GM23338 (cell line): ENCODE results near the gene RIN3. TPM values are rescaled to one million over a fixed set of nuclear protein-coding genes. Genes with fewer than 3 reads are reported as not detected.

Experiments
- ATAC-seq: fragments of 200-7000 bp; cut with Tn5 transposase; 3 replicates; pipeline ENCODE4 v1.9.1; 2020
- DNase-seq: peaks from one replicate; pipeline ENCODE4 v3.0.0-alpha.2; 2015; ENCODE audit warnings: low spot score
- H2AFZ ChIP-seq: fragments of 200-600 bp; sonication (generic); 2 replicates; pipeline ENCODE4 v1.8.0; 2016; ENCODE audit warnings: antibody characterized with exemption, mild to moderate bottlenecking, moderate library complexity
- H3F3A ChIP-seq: fragments of 200-600 bp; sonication (generic); replicated peaks from 2 replicates; pipeline ENCODE4 v1.8.0; 2017; ENCODE audit warnings: antibody characterized with exemption, mixed run types, low read depth
- H3K27ac ChIP-seq: fragments of 200-600 bp; sonication (generic); 2 replicates; pipeline ENCODE4 v1.6.1; 2016; ENCODE audit warnings: low read depth
- H3K27me3 ChIP-seq: fragments of 200-600 bp; sonication (generic); 2 replicates; pipeline ENCODE4 v1.8.0; 2016; ENCODE audit warnings: mild to moderate bottlenecking, mixed run types, moderate library complexity; ENCODE audit not compliant: insufficient read depth
- H3K36me3 ChIP-seq: fragments of 200-600 bp; sonication (generic); 2 replicates; pipeline ENCODE4 v1.8.0; 2016; ENCODE audit warnings: mild to moderate bottlenecking; ENCODE audit not compliant: insufficient read depth
- H3K4me1 ChIP-seq: fragments of 200-600 bp; sonication (generic); 2 replicates; pipeline ENCODE4 v1.8.0; 2016; ENCODE audit warnings: mild to moderate bottlenecking, moderate library complexity; ENCODE audit not compliant: insufficient read depth
- H3K4me2 ChIP-seq: fragments of 200-600 bp; sonication (generic); 2 replicates; pipeline ENCODE4 v1.7.1; 2017; ENCODE audit warnings: mixed run types
- H3K4me3 ChIP-seq: fragments of 200-600 bp; sonication (generic); 2 replicates; pipeline ENCODE4 v1.6.1; 2016; ENCODE audit warnings: mixed run types
- H3K79me2 ChIP-seq: fragments of 200-600 bp; sonication (generic); replicated peaks from 2 replicates; pipeline ENCODE4 v1.8.0; 2017; ENCODE audit warnings: mild to moderate bottlenecking; ENCODE audit not compliant: insufficient read depth
- H3K9me2 ChIP-seq: fragments of 200-600 bp; sonication (generic); 2 replicates; pipeline ENCODE4 v1.8.0; 2017; ENCODE audit not compliant: insufficient read depth
- H4K20me1 ChIP-seq: fragments of 200-600 bp; sonication (generic); replicated peaks from 2 replicates; pipeline ENCODE4 v1.8.0; 2017; ENCODE audit warnings: mild to moderate bottlenecking; ENCODE audit not compliant: insufficient read depth
- H3K27ac Mint-ChIP-seq: 2 replicates; pipeline ENCODE4 v1.8.0; 2020; ENCODE audit warnings: inconsistent platforms, mild to moderate bottlenecking, moderate library complexity, mixed read lengths
- H3K27me3 Mint-ChIP-seq: 3 replicates; pipeline ENCODE4 v1.8.0; 2022; ENCODE audit warnings: low read depth, mild to moderate bottlenecking, moderate library complexity, mixed read lengths, inconsistent platforms; ENCODE audit not compliant: insufficient read depth, poor library complexity
- H3K36me3 Mint-ChIP-seq: 3 replicates; pipeline ENCODE4 v1.8.0; 2021; ENCODE audit warnings: low read depth, mild to moderate bottlenecking, inconsistent platforms, moderate library complexity, mixed read lengths
- H3K4me1 Mint-ChIP-seq: 3 replicates; pipeline ENCODE4 v1.8.0; 2020; ENCODE audit warnings: mild to moderate bottlenecking, inconsistent platforms, mixed read lengths
- H3K4me3 Mint-ChIP-seq: 3 replicates; pipeline ENCODE4 v1.8.0; 2021; ENCODE audit warnings: moderate library complexity, mild to moderate bottlenecking, inconsistent platforms, mixed read lengths
- H3K9me3 Mint-ChIP-seq: 3 replicates; pipeline ENCODE4 v1.8.0; 2020; ENCODE audit warnings: moderate library complexity, mild to moderate bottlenecking, inconsistent platforms, mixed read lengths
- CREB1 ChIP-seq: fragments of 250-450 bp; sonication (Bioruptor Pico); IDR thresholded peaks from 2 replicates; pipeline ENCODE4 v1.5.0; 2020; ENCODE audit warnings: low read depth, mild to moderate bottlenecking, moderate library complexity
- EZH2 ChIP-seq: fragments of 200-600 bp; sonication (generic); IDR thresholded peaks from one replicate; pipeline ENCODE4 v1.8.0; 2017; ENCODE audit warnings: antibody characterized with exemption, mild to moderate bottlenecking, low read depth; ENCODE audit not compliant: unreplicated experiment
- EZH2phosphoT487 ChIP-seq: fragments of 200-600 bp; sonication (generic); IDR thresholded peaks from one replicate; pipeline ENCODE4 v1.8.1; 2018; ENCODE audit warnings: antibody characterized with exemption; ENCODE audit not compliant: unreplicated experiment
- JUNB ChIP-seq: IDR thresholded peaks from one replicate; pipeline ENCODE4 v1.6.1; 2016; ENCODE audit warnings: antibody characterized with exemption; ENCODE audit not compliant: unreplicated experiment
- STAT1 ChIP-seq: IDR thresholded peaks from one replicate; pipeline ENCODE4 v1.6.1; 2016; ENCODE audit warnings: antibody characterized with exemption; ENCODE audit not compliant: unreplicated experiment
- ZNF114 ChIP-seq: fragments of 250-450 bp; sonication (Bioruptor Pico); IDR thresholded peaks from 2 replicates; pipeline ENCODE4 v1.5.0; 2020; ENCODE audit warnings: mild to moderate bottlenecking, moderate library complexity
- ZNF331 ChIP-seq: fragments of 250-450 bp; sonication (Bioruptor Pico); IDR thresholded peaks from 2 replicates; pipeline ENCODE4 v1.5.0; 2020; ENCODE audit warnings: low read depth, mild to moderate bottlenecking, moderate library complexity
- polyA plus RNA-seq: library from polyadenylated mRNA; unstranded; fragments of >200 nt; fragmentation: Nextera tagmentation; extraction: Ambion mirVana; gene quantifications from 2 replicates; pipeline ENCODE4 v1.2.1, GENCODE V29; 2016
- total RNA-seq: library from RNA; depleted of rRNA; stranded (reverse); fragments of >200 nt; shearing (Covaris generic); gene quantifications from 2 replicates; pipeline ENCODE4 v1.2.3, GENCODE V29; 2014
- TF ChIP-seq, protein P1 (sequence below): IDR thresholded peaks from one replicate; pipeline ENCODE4 v1.6.1; 2018; ENCODE audit warnings: antibody characterized with exemption; ENCODE audit not compliant: unreplicated experiment
- TF ChIP-seq, protein P2 (sequence below), 2 experiments: fragments of 200-600 bp in 1 of 2; sonication (generic) in 1 of 2; conservative IDR thresholded peaks; 2 replicates each; pipeline versions ENCODE4 v1.5.1 to v1.6.1; 2016 to 2017; ENCODE audit warnings: antibody characterized with exemption in 2 of 2, low read depth in 2 of 2, mild to moderate bottlenecking in 2 of 2, moderate library complexity in 1 of 2
- TF ChIP-seq, protein P3 (sequence below): IDR thresholded peaks from 2 replicates; pipeline ENCODE4 v1.6.1; 2016; ENCODE audit warnings: antibody characterized with exemption

RIN3 gene
- total and polyA plus RNA-seq, 2 experiments from 2014 or later = 0.97 to 1.5 TPM

DNA sequence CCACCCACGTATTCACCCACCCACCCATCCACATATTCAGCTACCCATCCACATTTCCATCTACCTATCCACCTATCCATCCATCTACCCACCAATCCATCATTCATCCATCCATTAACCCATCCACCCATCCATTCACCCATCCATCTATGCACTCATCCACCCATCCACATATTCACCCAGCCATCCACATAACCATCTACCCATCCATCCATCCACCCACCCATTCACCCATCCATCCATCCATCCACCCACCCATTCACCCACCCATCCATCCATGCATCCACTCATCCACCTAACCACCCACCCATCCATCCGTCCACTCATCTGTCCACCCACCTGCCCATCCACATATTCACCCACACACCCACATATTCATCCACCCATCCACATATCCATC is 164.4 kb downstream of the RIN3 start:
- DNase-seq (no peak), ATAC-seq (no peak)
- Mint-ChIP-seq H3K27me3 (peaks cover 4% of the 10 kb centered on the region), H3K36me3 (no peaks in the 10 kb centered on the region), H3K27ac (no peak overlapping the region), H3K9me3 (no peaks in the 10 kb centered on the region; the same call in 2 of the 3 replicates), H3K4me1 (no peaks in the 10 kb centered on the region), H3K4me3 (no peak overlapping the region)
- Histone ChIP-seq H3F3A (no peaks in the 10 kb centered on the region), H3K27me3 (no peaks in the 10 kb centered on the region), H3K4me1 (no peaks in the 10 kb centered on the region), H4K20me1 (no peaks in the 10 kb centered on the region), H3K36me3 (no peaks in the 10 kb centered on the region), H3K27ac (no peak overlapping the region), H3K79me2 (no peaks in the 10 kb centered on the region), H3K9me2 (no peaks in the 10 kb centered on the region), H3K4me3 (no peak overlapping the region), H2AFZ (no peak overlapping the region), H3K4me2 (no peak overlapping the region)
- no peak for TF ChIP-seq CREB1 (CRISPR knock-in tag)
- no peak for TF ChIP-seq EZH2phosphoT487
- TF ChIP-seq, protein P1, sequence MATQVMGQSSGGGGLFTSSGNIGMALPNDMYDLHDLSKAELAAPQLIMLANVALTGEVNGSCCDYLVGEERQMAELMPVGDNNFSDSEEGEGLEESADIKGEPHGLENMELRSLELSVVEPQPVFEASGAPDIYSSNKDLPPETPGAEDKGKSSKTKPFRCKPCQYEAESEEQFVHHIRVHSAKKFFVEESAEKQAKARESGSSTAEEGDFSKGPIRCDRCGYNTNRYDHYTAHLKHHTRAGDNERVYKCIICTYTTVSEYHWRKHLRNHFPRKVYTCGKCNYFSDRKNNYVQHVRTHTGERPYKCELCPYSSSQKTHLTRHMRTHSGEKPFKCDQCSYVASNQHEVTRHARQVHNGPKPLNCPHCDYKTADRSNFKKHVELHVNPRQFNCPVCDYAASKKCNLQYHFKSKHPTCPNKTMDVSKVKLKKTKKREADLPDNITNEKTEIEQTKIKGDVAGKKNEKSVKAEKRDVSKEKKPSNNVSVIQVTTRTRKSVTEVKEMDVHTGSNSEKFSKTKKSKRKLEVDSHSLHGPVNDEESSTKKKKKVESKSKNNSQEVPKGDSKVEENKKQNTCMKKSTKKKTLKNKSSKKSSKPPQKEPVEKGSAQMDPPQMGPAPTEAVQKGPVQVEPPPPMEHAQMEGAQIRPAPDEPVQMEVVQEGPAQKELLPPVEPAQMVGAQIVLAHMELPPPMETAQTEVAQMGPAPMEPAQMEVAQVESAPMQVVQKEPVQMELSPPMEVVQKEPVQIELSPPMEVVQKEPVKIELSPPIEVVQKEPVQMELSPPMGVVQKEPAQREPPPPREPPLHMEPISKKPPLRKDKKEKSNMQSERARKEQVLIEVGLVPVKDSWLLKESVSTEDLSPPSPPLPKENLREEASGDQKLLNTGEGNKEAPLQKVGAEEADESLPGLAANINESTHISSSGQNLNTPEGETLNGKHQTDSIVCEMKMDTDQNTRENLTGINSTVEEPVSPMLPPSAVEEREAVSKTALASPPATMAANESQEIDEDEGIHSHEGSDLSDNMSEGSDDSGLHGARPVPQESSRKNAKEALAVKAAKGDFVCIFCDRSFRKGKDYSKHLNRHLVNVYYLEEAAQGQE = no peak
- TF ChIP-seq, protein P2, sequence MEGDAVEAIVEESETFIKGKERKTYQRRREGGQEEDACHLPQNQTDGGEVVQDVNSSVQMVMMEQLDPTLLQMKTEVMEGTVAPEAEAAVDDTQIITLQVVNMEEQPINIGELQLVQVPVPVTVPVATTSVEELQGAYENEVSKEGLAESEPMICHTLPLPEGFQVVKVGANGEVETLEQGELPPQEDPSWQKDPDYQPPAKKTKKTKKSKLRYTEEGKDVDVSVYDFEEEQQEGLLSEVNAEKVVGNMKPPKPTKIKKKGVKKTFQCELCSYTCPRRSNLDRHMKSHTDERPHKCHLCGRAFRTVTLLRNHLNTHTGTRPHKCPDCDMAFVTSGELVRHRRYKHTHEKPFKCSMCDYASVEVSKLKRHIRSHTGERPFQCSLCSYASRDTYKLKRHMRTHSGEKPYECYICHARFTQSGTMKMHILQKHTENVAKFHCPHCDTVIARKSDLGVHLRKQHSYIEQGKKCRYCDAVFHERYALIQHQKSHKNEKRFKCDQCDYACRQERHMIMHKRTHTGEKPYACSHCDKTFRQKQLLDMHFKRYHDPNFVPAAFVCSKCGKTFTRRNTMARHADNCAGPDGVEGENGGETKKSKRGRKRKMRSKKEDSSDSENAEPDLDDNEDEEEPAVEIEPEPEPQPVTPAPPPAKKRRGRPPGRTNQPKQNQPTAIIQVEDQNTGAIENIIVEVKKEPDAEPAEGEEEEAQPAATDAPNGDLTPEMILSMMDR (conservative IDR thresholded peaks at IDR 0.05; ENCODE audit: low read depth in 2 of 2) = no peak
- no peak for TF ChIP-seq EZH2
- TF ChIP-seq JUNB = no peak
- TF ChIP-seq ZNF114 = no peak

DNA sequence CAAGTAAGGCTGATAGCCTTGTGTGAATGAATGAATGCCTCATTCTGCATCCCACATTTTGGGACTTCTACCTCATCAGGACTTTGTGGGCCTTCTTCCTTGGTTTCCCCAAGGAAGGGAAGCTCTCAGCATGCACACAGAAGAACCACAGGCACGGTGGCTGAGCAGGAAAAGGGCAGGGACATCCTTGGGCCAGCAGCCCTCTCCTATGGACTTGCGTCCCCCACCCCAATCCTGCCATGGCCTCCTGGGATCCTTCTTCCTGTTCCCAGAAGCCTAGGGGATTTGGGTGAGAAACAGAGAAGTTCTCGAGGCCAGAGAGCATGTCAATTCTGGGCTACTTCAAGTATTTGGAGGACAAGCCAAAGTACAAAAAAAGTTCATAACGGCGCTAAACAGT is 165.2 kb downstream of the RIN3 start:
- ATAC-seq (no peak), DNase-seq (no peak)
- Mint-ChIP-seq H3K4me1 (no peaks in the 10 kb centered on the region), H3K9me3 (no peaks in the 10 kb centered on the region; the same call in 2 of the 3 replicates), H3K27me3 (peaks cover 4% of the 10 kb centered on the region), H3K36me3 (no peaks in the 10 kb centered on the region), H3K4me3 (no peak overlapping the region), H3K27ac (no peak overlapping the region)
- Histone ChIP-seq H3K9me2 (no peaks in the 10 kb centered on the region), H3K27me3 (no peaks in the 10 kb centered on the region), H3K4me1 (no peaks in the 10 kb centered on the region), H4K20me1 (no peaks in the 10 kb centered on the region), H3F3A (no peaks in the 10 kb centered on the region), H3K36me3 (no peaks in the 10 kb centered on the region), H3K4me3 (no peak overlapping the region), H3K4me2 (no peak overlapping the region), H3K27ac (no peak overlapping the region), H3K79me2 (no peaks in the 10 kb centered on the region), H2AFZ (no peak overlapping the region)
- TF ChIP-seq CREB1 (CRISPR knock-in tag) (no peak), STAT1 (no peak), EZH2 (no peak), ZNF331 (CRISPR knock-in tag) (no peak)
- TF ChIP-seq, protein P3, sequence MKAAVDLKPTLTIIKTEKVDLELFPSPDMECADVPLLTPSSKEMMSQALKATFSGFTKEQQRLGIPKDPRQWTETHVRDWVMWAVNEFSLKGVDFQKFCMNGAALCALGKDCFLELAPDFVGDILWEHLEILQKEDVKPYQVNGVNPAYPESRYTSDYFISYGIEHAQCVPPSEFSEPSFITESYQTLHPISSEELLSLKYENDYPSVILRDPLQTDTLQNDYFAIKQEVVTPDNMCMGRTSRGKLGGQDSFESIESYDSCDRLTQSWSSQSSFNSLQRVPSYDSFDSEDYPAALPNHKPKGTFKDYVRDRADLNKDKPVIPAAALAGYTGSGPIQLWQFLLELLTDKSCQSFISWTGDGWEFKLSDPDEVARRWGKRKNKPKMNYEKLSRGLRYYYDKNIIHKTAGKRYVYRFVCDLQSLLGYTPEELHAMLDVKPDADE = no peak
- TF ChIP-seq, protein P1 = no peak
- TF ChIP-seq, protein P2 (conservative IDR thresholded peaks at IDR 0.05; ENCODE audit: low read depth in 2 of 2) = no peak
